CD14-positive monocyte (primary cell): ENCODE results near the gene PLBD1. TPM values are rescaled to one million over a fixed set of nuclear protein-coding genes. Genes with fewer than 3 reads are reported as not detected.

ENCODE experiments used
- DNase-seq, 3 donors: peaks; one replicate each; pipeline ENCODE4 v3.0.0-alpha.2; 2011 to 2022
- H2AFZ ChIP-seq: 2 replicates; pipeline ENCODE4 v1.6.0; 2012; ENCODE audit warnings: mild to moderate bottlenecking, low read depth, low read length, inconsistent platforms; ENCODE audit not compliant: insufficient read depth, poor library complexity, severe bottlenecking
- H3K27ac ChIP-seq, 2 donors: 1 replicate in 1 of 2; 2 replicates in 1 of 2; pipeline ENCODE4 v1.5.1; 2012 to 2013; ENCODE audit warnings: low read length in 2 of 2, control low read depth in 1 of 2, inconsistent platforms in 1 of 2, low read depth in 1 of 2, mild to moderate bottlenecking in 1 of 2
- H3K27me3 ChIP-seq, 2 donors: one replicate each; pipeline versions ENCODE4 v1.6.0 to v1.6.1; 2011 to 2013; ENCODE audit warnings: low read length in 2 of 2; ENCODE audit not compliant: control insufficient read depth in 2 of 2, insufficient read depth in 2 of 2
- H3K36me3 ChIP-seq, 2 donors: replicated peaks in 1 of 2; 1 replicate in 1 of 2; 2 replicates in 1 of 2; pipeline versions ENCODE4 v1.5.1 to v1.6.1; 2012 to 2013; ENCODE audit warnings: low read length in 2 of 2, control low read depth in 1 of 2, inconsistent platforms in 1 of 2, mild to moderate bottlenecking in 1 of 2; ENCODE audit not compliant: insufficient read depth in 2 of 2, control insufficient read depth in 1 of 2
- H3K4me1 ChIP-seq, 2 donors: 1 replicate in 1 of 2; 2 replicates in 1 of 2; pipeline versions ENCODE4 v1.5.1 to v1.6.1; 2012 to 2013; ENCODE audit warnings: low read length in 2 of 2, control low read depth in 1 of 2, inconsistent platforms in 1 of 2, mild to moderate bottlenecking in 1 of 2, moderate library complexity in 1 of 2; ENCODE audit not compliant: insufficient read depth in 2 of 2, control insufficient read depth in 1 of 2
- H3K4me2 ChIP-seq: replicated peaks from 2 replicates; pipeline ENCODE3; 2012; ENCODE audit warnings: low read length, moderate library complexity, mild to moderate bottlenecking; ENCODE audit not compliant: poor library complexity, severe bottlenecking; ENCODE audit errors: extremely low read depth
- H3K4me3 ChIP-seq, 3 experiments: fragments of 200-600 bp in 1 of 3; sonication (generic) in 1 of 3; replicated peaks in 1 of 3; 1 replicate in 2 of 3; 2 replicates in 1 of 3; pipeline ENCODE4 v1.5.1; 2011 to 2013; ENCODE audit warnings: low read length in 3 of 3, mild to moderate bottlenecking in 3 of 3, control low read depth in 2 of 3, low read depth in 2 of 3, inconsistent platforms in 1 of 3, moderate library complexity in 1 of 3
- H3K79me2 ChIP-seq: 2 replicates; pipeline ENCODE4 v1.6.0; 2012; ENCODE audit warnings: mild to moderate bottlenecking, control low read depth, inconsistent platforms, low read length, moderate library complexity; ENCODE audit not compliant: insufficient read depth
- H3K9ac ChIP-seq: 2 replicates; pipeline ENCODE4 v1.6.0; 2017; ENCODE audit warnings: low read length, mild to moderate bottlenecking; ENCODE audit not compliant: insufficient read depth, poor library complexity, severe bottlenecking
- H3K9me3 ChIP-seq, 2 donors: replicated peaks in 1 of 2; 1 replicate in 1 of 2; 2 replicates in 1 of 2; pipeline versions ENCODE4 v1.5.1 to v1.6.1; 2012 to 2013; ENCODE audit warnings: low read length in 2 of 2, control low read depth in 1 of 2; ENCODE audit not compliant: control insufficient read depth in 1 of 2, insufficient read depth in 1 of 2
- H4K20me1 ChIP-seq: 2 replicates; pipeline ENCODE4 v1.6.0; 2012; ENCODE audit warnings: mild to moderate bottlenecking, low read length, control low read depth, moderate library complexity; ENCODE audit not compliant: insufficient read depth
- H3K27ac Mint-ChIP-seq, 7 donors: one replicate each; pipeline ENCODE4 v1.8.0; 2020; ENCODE audit warnings: mild to moderate bottlenecking in 7 of 7, mixed read lengths in 7 of 7, moderate library complexity in 6 of 7, inconsistent platforms in 2 of 7
- H3K27me3 Mint-ChIP-seq, 3 donors: one replicate each; pipeline ENCODE4 v1.8.0; 2021 to 2022; ENCODE audit warnings: low read depth in 3 of 3, mild to moderate bottlenecking in 3 of 3, mixed read lengths in 3 of 3, moderate library complexity in 3 of 3, inconsistent platforms in 1 of 3
- H3K36me3 Mint-ChIP-seq, 2 donors: one replicate each; pipeline ENCODE4 v1.8.0; 2020; ENCODE audit warnings: mixed read lengths in 2 of 2, inconsistent platforms in 1 of 2, mild to moderate bottlenecking in 1 of 2
- H3K4me1 Mint-ChIP-seq: one replicate; pipeline ENCODE4 v1.8.0; 2020; ENCODE audit warnings: mild to moderate bottlenecking, mixed read lengths
- H3K4me3 Mint-ChIP-seq, 2 donors: one replicate each; pipeline ENCODE4 v1.8.0; 2020; ENCODE audit warnings: mild to moderate bottlenecking in 2 of 2, mixed read lengths in 2 of 2, moderate library complexity in 1 of 2
- H3K9me3 Mint-ChIP-seq, 7 donors: one replicate each; pipeline ENCODE4 v1.8.0; 2020 to 2022; ENCODE audit warnings: mixed read lengths in 7 of 7, mild to moderate bottlenecking in 6 of 7, moderate library complexity in 6 of 7, inconsistent platforms in 2 of 7
- CTCF ChIP-seq: fragments of 200-600 bp; IDR thresholded peaks from one replicate; pipeline ENCODE4 v1.8.0; 2022; ENCODE audit warnings: antibody characterized with exemption, mild to moderate bottlenecking
- WGBS: methylation state at CpG from one replicate; pipeline ENCODE4 v1.1.5; 2013; ENCODE audit warnings: missing lambda C conversion rate; ENCODE audit not compliant: insufficient coverage; 5-methylcytosine and 5-hydroxymethylcytosine counted together
- intact Hi-C, 2 donors: fragments of 100-400 bp; cut with micrococcal nuclease; formaldehyde crosslinking; loops; one replicate each; pipeline versions ENCODE4 v1.15.0 to v1.15.1; 2023
- polyA plus RNA-seq, 3 donors: library from polyadenylated mRNA; depleted of rRNA in 1 of 3; unstranded in 2 of 3; stranded (reverse) in 1 of 3; fragments of 300-500 nt in 2 of 3; fragments of >200 nt in 1 of 3; fragmentation: Illumina TruSeq in 2 of 3; gene quantifications; 1 replicate in 2 of 3; 2 replicates in 1 of 3; pipeline ENCODE4 v1.2.3, GENCODE V29; 2012 to 2021

PLBD1 gene
- polyA plus RNA-seq, 3 donors = 317 to 876 (median 543) TPM

GRCh38 chr12:14510574-14510973 is 57.1 kb downstream of the PLBD1 start:
- H3K36me3 ChIP-seq = peaks cover 92 to 100% of the 10 kb centered on the region in 2 donors
- Mint-ChIP-seq H3K4me1 (peaks cover 3% of the 10 kb centered on the region), H3K27ac (peak overlapping the region in 4 of 7 donors; percentile 30 to 75 (median 59)), H3K9me3 (no peaks in the 10 kb centered on the region), H3K4me3 (no peak overlapping the region), H3K27me3 (peaks cover 0 to 4% (median 0%) of the 10 kb centered on the region in 3 donors), H3K36me3 (peaks cover 82 to 97% of the 10 kb centered on the region in 2 donors)
- TF ChIP-seq CTCF = no peak
- H3K79me2 ChIP-seq = no peaks in the 10 kb centered on the region
- H3K27me3 ChIP-seq = no peaks in the 10 kb centered on the region
- H3K4me1 ChIP-seq = no peaks in the 10 kb centered on the region
- no peak overlapping the region for H3K4me3 ChIP-seq
- DNase-seq = no peak
- no peaks in the 10 kb centered on the region for H3K9me3 ChIP-seq
- peaks cover 73% of the 10 kb centered on the region for H4K20me1 ChIP-seq
- no peak overlapping the region for H3K4me2 ChIP-seq
- H3K9ac ChIP-seq = no peak overlapping the region
- no peak overlapping the region for H3K27ac ChIP-seq
- intact Hi-C loops = no loop called here
- no peak overlapping the region for H2AFZ ChIP-seq
- 14% methylated on average over 1 of the region's 3 CpGs for WGBS

GRCh38 chr12:14505626-14506596 is 61.8 kb downstream of the PLBD1 start:
- Histone ChIP-seq H3K9me3 (no peaks in the 10 kb centered on the region), H3K4me3 (no peak overlapping the region), H3K79me2 (no peaks in the 10 kb centered on the region), H3K4me2 (no peak overlapping the region), H3K4me1 (no peaks in the 10 kb centered on the region), H3K9ac (no peak overlapping the region), H4K20me1 (peaks cover 84% of the 10 kb centered on the region), H3K27ac (peak overlapping the region in 1 of 2 donors; percentile 4), H2AFZ (no peak overlapping the region), H3K27me3 (no peaks in the 10 kb centered on the region), H3K36me3 (peaks cover 97 to 100% of the 10 kb centered on the region in 2 donors)
- no peak for TF ChIP-seq CTCF
- H3K4me1 Mint-ChIP-seq = no peaks in the 10 kb centered on the region
- WGBS = no CpG with 5 or more reads among the region's 6 CpGs
- H3K36me3 Mint-ChIP-seq = peaks cover 89 to 97% of the 10 kb centered on the region in 2 donors
- no peaks in the 10 kb centered on the region for H3K9me3 Mint-ChIP-seq
- H3K27ac Mint-ChIP-seq = peak overlapping the region in 4 of 7 donors; percentile 7 to 68 (median 42)
- H3K4me3 Mint-ChIP-seq = no peak overlapping the region
- peaks cover 0 to 2% (median 0%) of the 10 kb centered on the region in 3 donors for H3K27me3 Mint-ChIP-seq
- no peak for DNase-seq
- intact Hi-C loops = no loop called here
